ENCODE measurements around the gene RREB1.

DNA sequence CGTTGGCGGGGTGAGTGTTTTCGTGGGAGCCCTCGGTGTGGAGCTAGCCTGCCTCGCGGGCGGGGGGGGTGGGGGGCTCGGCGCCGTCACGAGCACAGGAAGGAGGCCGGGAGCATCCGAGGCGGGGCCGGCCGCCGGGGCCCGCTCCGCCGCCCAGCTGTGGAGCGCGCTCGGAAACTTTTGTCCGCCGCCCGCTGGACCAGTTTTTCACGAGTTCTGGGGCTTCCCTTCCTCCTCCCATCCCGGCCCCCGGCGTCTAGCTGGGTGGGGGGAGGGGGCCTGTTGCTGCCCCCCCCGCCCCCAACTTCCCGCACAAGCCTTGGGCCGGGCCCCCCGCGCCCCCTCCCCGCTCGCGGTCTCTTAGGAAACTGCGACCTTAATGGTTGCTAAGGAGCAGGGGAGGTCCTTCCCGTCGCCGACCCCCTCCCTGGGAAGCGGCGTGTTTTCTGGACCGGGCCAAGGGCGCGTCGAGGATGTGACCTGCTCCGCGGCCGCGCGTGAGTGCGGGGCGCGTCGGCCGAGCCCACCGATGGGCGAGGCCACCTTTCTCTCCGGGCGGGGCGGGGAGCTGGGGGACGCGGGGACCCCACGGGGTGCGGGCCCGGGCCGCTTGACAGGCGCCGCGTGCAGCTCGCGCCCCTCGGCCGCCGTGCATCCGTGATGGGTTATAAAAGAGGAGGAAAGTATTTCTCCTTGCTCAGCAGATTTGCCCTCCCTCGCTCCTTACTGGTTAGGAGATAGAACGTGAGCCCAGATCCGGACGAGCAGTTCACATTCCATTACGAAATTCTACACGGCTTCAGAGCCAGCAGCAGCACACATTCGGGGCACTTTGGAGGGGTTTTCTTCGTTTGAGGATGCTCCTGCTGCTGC, 1.4 kb downstream of the RREB1 start:
- TF ChIP-seq, protein P1, sequence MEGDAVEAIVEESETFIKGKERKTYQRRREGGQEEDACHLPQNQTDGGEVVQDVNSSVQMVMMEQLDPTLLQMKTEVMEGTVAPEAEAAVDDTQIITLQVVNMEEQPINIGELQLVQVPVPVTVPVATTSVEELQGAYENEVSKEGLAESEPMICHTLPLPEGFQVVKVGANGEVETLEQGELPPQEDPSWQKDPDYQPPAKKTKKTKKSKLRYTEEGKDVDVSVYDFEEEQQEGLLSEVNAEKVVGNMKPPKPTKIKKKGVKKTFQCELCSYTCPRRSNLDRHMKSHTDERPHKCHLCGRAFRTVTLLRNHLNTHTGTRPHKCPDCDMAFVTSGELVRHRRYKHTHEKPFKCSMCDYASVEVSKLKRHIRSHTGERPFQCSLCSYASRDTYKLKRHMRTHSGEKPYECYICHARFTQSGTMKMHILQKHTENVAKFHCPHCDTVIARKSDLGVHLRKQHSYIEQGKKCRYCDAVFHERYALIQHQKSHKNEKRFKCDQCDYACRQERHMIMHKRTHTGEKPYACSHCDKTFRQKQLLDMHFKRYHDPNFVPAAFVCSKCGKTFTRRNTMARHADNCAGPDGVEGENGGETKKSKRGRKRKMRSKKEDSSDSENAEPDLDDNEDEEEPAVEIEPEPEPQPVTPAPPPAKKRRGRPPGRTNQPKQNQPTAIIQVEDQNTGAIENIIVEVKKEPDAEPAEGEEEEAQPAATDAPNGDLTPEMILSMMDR (IDR thresholded peaks at IDR 0.05) = no peak
- TF ChIP-seq POLR2A (IDR thresholded peaks at IDR 0.05) = peak in 1 of 2 donors; percentile 74

Measured in adrenal gland (tissue), 5 donors.